SH-SY5Y (cell line): ENCODE data around the gene AGXT2.

Experiments used
- GATA2 ChIP-seq: IDR thresholded peaks from 2 replicates; pipeline ENCODE4 v1.6.1; 2011; ENCODE audit warnings: mild to moderate bottlenecking, low read depth, low read length
- GATA3 ChIP-seq: IDR thresholded peaks from 2 replicates; pipeline ENCODE4 v1.6.1; 2011; ENCODE audit warnings: low read depth, mild to moderate bottlenecking, low read length, moderate library complexity

- TF ChIP-seq GATA2 (no peak), GATA3 (no peak)
These were observed 5.1 kb upstream of the AGXT2 start for GRCh38 chr5:35052838-35053237.
